NCI-H748 (cell line): ENCODE measurements around the gene MAN1C1.
"Not testable (repeated sequence)": the region's sequence is repeated elsewhere in the genome, so short reads cannot be mapped to it uniquely, and the experiment has no call there.

Experiments used
- DNase-seq: peaks from one replicate; lab custom pipeline; 2025; ENCODE audit not compliant: unreplicated experiment; lab: John Stamatoyannopoulos, UW

MAN1C1 gene

GRCh38 chr1:25631750-25632485, 15.3 kb downstream of the MAN1C1 start:
- DNase-seq: no peak

- no peak for DNase-seq
Measured at GRCh38 chr1:25634066-25634465, 17.5 kb downstream of the MAN1C1 start.

GRCh38 chr1:25634896-25635295, 18.3 kb downstream of the MAN1C1 start:
- no peak for DNase-seq

GRCh38 chr1:25636141-25636540, 19.6 kb downstream of the MAN1C1 start:
- DNase-seq: not testable (repeated sequence)

- no peak for DNase-seq
Measured at GRCh38 chr1:25640646-25641328, 24.2 kb downstream of the MAN1C1 start.

GRCh38 chr1:25641329-25641725, 24.7 kb downstream of the MAN1C1 start:
- no peak for DNase-seq

- no peak for DNase-seq
Measured at GRCh38 chr1:25641931-25642573, 25.5 kb downstream of the MAN1C1 start.

GRCh38 chr1:25642574-25643108, 26.1 kb downstream of the MAN1C1 start:
- no peak for DNase-seq

GRCh38 chr1:25643929-25644328, 27.3 kb downstream of the MAN1C1 start:
- DNase-seq: no peak

- no peak for DNase-seq
Measured at GRCh38 chr1:25644962-25645361, 28.4 kb downstream of the MAN1C1 start.

- DNase-seq: no peak
Measured at GRCh38 chr1:25645637-25646400, 29.2 kb downstream of the MAN1C1 start.

- no peak for DNase-seq
Measured at GRCh38 chr1:25647106-25647505, 30.5 kb downstream of the MAN1C1 start.

GRCh38 chr1:25647863-25648262, 31.3 kb downstream of the MAN1C1 start:
- no peak for DNase-seq

GRCh38 chr1:25648681-25649440, 32.3 kb downstream of the MAN1C1 start:
- no peak for DNase-seq

- DNase-seq: no peak
Measured at GRCh38 chr1:25649505-25650288, 33.1 kb downstream of the MAN1C1 start.

- peak; percentile 37 for DNase-seq
Measured at GRCh38 chr1:25650289-25650576, 33.6 kb downstream of the MAN1C1 start.

- no peak for DNase-seq
Measured at GRCh38 chr1:25651036-25651640, 34.5 kb downstream of the MAN1C1 start.

GRCh38 chr1:25651824-25652741, 35.5 kb downstream of the MAN1C1 start:
- DNase-seq: no peak
